Measurements from ENCODE around the gene FAM110D. TPM values are rescaled to one million over a fixed set of nuclear protein-coding genes. Genes with fewer than 3 reads are reported as not detected.

The FAM110D gene
- total and polyA plus RNA-seq, 2 of the 8 experiments (the other 6 are each of a cell fraction or from before 2014, with no cell fraction given): 0.21 to 0.48 TPM

GRCh38 chr1:26132834-26133167, 26.1 kb upstream of the FAM110D start:
- Histone ChIP-seq H3K14ac (ENCODE audit: insufficient read length) (no peak overlapping the region), H3K36me3 (ENCODE audit: control insufficient read depth in 2 of 4, insufficient read depth in 4 of 4, low read length in 3 of 4) (no peaks in the 10 kb centered on the region), H3K9ac (replicated peaks in 1 of 4; ENCODE audit: extremely low read depth in 1 of 4, low read depth in 3 of 4, low read length in 3 of 4) (no peak overlapping the region), H4K20me1 (replicated peaks in 1 of 2; ENCODE audit: control insufficient read depth in 1 of 2, insufficient read depth in 2 of 2, low read length in 2 of 2) (no peaks in the 10 kb centered on the region), H3K56ac (replicated peaks; ENCODE audit: insufficient read length, low read depth, low read length) (no peak overlapping the region), H3K9me3 (ENCODE audit: insufficient read depth in 2 of 2, low read depth in 1 of 2, low read length in 1 of 2) (no peaks in the 10 kb centered on the region), H4K8ac (ENCODE audit: extremely low read depth, insufficient read depth, low read length) (no peak overlapping the region), H3K27me3 (replicated peaks in 1 of 4; ENCODE audit: control insufficient read depth in 3 of 4, extremely low read depth in 1 of 4, insufficient read depth in 3 of 4, low read length in 3 of 4) (no peaks in the 10 kb centered on the region), H3K79me1 (ENCODE audit: low read depth, low read length) (no peaks in the 10 kb centered on the region), H2BK20ac (ENCODE audit: low read length) (no peak overlapping the region), H3K23ac (ENCODE audit: insufficient read length) (no peak overlapping the region), H3K23me2 (ENCODE audit: low read depth, low read length) (no peaks in the 10 kb centered on the region; the same call in 1 of the 2 replicates), H3K27ac (ENCODE audit: low read depth, low read length) (no peak overlapping the region), H2BK12ac (ENCODE audit: low read depth, low read length) (no peak overlapping the region), H2AFZ (ENCODE audit: low read length) (no peak overlapping the region), H4K91ac (replicated peaks; ENCODE audit: insufficient read length, low read length) (no peak overlapping the region), H3K4me2 (ENCODE audit: insufficient read depth in 1 of 2, low read depth in 2 of 2, low read length in 2 of 2) (no peak overlapping the region), H3K4me1 (replicated peaks in 1 of 4; ENCODE audit: control insufficient read depth in 3 of 4, insufficient read depth in 4 of 4, low read length in 3 of 4) (no peaks in the 10 kb centered on the region), H2BK15ac (ENCODE audit: low read length) (no peak overlapping the region), H3K18ac (ENCODE audit: extremely low read depth, low read length) (no peak overlapping the region), H2AK5ac (ENCODE audit: low read depth, low read length) (no peak overlapping the region), H3K4me3 (ENCODE audit: extremely low read depth in 1 of 4, insufficient read depth in 2 of 4, low read depth in 3 of 4, low read length in 4 of 4) (no peak overlapping the region), H3K79me2 (ENCODE audit: control insufficient read depth in 1 of 2, insufficient read depth in 2 of 2, low read length in 2 of 2) (no peaks in the 10 kb centered on the region), H2BK5ac (ENCODE audit: low read depth, low read length) (no peak overlapping the region), H2BK120ac (replicated peaks; ENCODE audit: low read depth, low read length) (no peak overlapping the region), H3K4ac (replicated peaks; ENCODE audit: insufficient read length, low read depth, low read length) (no peak overlapping the region), H4K5ac (ENCODE audit: insufficient read length, low read depth, low read length) (no peak overlapping the region)
- DNase-seq (ENCODE audit: low read depth in 1 of 2, low spot score in 2 of 2) (peak in 1 of 2 experiments; percentile 31), FAIRE-seq (no peak)
- 97% methylated on average over 2 of the region's 2 CpGs; no CpG with 5 or more reads in 1 of the 2 experiments for WGBS, 2 experiments (ENCODE audit: extremely low coverage in 1 of 2, insufficient coverage in 1 of 2, insufficient read length in 1 of 2, insufficient replicate concordance in 2 of 2, low coverage in 1 of 2, low lambda C conversion rate in 2 of 2, missing lambda C conversion rate in 1 of 2)
- no peak for TF ChIP-seq YY1 (IDR thresholded peaks at IDR 0.05; ENCODE audit: low read depth, low read length)
- no peak for TF ChIP-seq CTCF (IDR thresholded peaks at IDR 0.05; ENCODE audit: control extremely low read depth in 1 of 3, insufficient read depth in 1 of 3, low read depth in 1 of 3, low read length in 3 of 3)
- no peak for TF ChIP-seq ATF3 (IDR thresholded peaks at IDR 0.05; ENCODE audit: insufficient read depth, low read depth, low read length)
- no peak for TF ChIP-seq BACH1 (IDR thresholded peaks at IDR 0.05; ENCODE audit: low read length)
- no peak for TF ChIP-seq BCL11A (IDR thresholded peaks at IDR 0.05; ENCODE audit: low read depth in 2 of 2, low read length in 2 of 2)
- TF ChIP-seq GTF2F1 (IDR thresholded peaks at IDR 0.05; ENCODE audit: borderline replicate concordance, low read depth, low read length): no peak
- POLR2A ChIA-PET (ENCODE audit: partially characterized antibody): interaction anchor here (0.8 to 1.4 kb wide), 3 partner anchors 10 to 21 kb away, joined by 3 to 4 read pairs (median 3); partner anchors contain the start of gene PDIK1L
- CTCF ChIA-PET (ENCODE audit: partially characterized antibody): interaction anchor here (1.2 to 2.0 kb wide), 3 partner anchors 10 to 28 kb away, joined by 3 to 7 read pairs (median 4); no protein-coding TSS in a partner anchor
